Stimulated activated CD4-positive, alpha-beta T cell treated with anti-CD3 and anti-CD28 coated beads, Interleukin-2, amount 100 ng/mL, for 4 hours (primary cell): ENCODE data around the gene REG3G.
"Not testable (repeated sequence)": the region's sequence is repeated elsewhere in the genome, so short reads cannot be mapped to it uniquely, and the experiment has no call there.

Source experiments
- DNase-seq: peaks from one replicate; pipeline ENCODE4 v3.0.0-alpha.2; 2020; ENCODE audit warnings: low read depth

Gene REG3G

DNA sequence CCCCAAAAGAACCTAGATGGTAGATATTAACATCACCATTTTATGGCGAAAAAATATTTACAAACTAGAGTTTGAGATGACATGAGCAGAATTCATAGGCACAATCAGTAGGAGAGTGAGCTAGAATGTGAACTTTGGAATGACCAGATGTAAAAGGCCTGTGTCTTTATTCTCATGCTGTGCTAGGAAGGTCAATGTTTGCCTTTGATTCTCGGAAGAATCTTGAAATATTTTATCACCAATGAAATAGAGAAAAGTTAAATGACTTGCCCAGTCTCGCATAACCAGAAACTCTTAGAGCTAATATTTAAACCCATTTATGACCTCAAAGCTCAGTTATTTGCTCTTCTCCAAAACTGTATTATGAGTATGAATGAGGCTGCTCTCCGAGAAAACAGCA, 9.2 kb upstream of the REG3G start:
- no peak for DNase-seq

- DNase-seq: no peak
These were observed 559 bp downstream of the REG3G start for GRCh38 chr2:79026061-79026460.

DNA sequence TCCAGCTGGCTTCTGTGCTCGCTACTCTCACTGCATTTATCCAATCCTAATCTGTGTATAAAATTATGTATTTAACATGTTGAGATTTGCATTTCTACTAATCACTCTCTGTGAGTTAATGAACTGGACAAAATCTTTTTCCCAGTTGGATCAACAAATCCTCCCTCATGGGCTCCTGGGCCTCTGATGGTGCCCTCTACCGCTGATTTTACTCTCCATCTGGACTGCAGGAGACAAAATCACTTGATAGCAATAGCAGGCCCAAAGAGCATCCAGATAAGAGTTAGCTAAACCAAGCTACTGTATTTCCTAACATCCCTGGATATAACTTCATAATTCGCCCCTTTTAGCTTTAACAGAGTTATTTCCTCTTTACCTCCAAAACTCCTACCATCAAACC, 14.4 kb downstream of the REG3G start:
- no peak for DNase-seq

DNA sequence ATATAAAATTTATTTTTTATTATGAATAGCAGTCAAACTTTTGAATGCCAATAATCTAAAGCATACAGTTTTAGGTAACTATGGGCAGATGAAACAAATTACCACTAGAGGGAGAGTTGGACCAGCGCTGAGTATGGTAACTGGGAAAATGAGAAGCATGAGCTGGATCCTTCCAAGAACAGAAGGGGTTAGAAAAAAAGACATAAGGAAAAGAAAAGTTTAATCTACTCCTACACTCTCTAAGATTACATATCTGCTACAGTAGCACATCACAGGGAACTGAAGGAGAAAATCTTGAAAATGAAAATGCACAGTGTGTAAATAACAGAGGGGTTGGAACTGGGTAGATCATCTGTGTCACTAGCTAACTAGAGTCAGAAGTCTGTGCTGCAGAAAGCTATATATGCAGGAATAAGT, 15.5 kb downstream of the REG3G start:
- no peak for DNase-seq

- DNase-seq: not testable (repeated sequence)
These were observed 28.0 kb downstream of the REG3G start for GRCh38 chr2:79053486-79053885.

DNA sequence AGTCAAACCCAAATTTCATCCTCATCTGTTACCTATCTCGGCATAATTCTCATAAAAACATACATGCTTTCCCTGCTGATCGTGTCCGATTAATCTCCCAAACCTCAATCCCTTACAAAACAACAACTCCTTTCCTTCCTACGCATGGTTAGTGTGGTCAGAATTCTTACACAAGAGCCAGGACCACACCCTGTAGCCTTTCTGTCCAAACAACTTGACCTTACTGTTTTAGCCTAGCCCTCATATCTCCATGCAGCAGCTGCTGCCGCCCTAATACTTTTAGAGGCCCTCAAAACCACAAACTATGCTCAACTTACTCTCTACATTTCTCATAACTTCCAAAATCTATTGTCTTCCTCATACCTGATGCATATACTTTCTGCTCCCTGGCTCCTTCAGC, 29.3 kb downstream of the REG3G start:
- DNase-seq: not testable (repeated sequence)

- no peak for DNase-seq
These were observed 39.7 kb downstream of the REG3G start for GRCh38 chr2:79065201-79065600.

GRCh38 chr2:79071078-79071477, 45.6 kb downstream of the REG3G start:
- DNase-seq: no peak
